ENCODE results near the gene RAB11FIP4. TPM values are rescaled to one million over a fixed set of nuclear protein-coding genes. Genes with fewer than 3 reads are reported as not detected.

RAB11FIP4 gene
- total RNA-seq, 1 experiment from 2014 or later: 15.1 TPM

DNA sequence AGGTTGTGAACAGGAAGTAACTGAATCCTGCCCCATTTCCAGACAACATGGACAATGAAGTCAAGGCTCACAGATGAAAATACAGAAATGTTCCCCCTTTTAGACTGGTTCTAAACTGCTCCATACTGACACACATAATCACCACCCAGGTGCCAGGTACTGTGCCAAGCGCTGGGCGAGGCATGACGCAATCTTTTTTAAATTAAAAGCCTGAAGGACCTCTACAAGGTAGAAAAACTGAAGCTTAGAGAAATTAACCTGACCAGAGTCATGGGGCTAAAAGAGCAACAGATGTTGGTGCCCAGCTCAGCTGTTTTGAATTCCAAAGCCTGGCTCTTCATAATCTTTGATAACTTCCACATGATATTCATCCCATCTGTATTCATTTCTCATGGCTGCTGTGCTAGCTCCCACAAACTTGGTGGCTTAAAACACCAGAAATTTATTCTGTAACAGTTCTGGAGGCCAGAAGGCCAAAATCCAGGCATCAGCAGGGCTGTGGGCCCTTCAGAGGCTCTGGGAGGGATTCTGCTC, 4.9 kb upstream of the RAB11FIP4 start:
- Histone ChIP-seq H3K9me2 (ENCODE audit: insufficient read depth) (no peaks in the 10 kb centered on the region), H3K27me3 (ENCODE audit: insufficient read depth, low read length) (no peaks in the 10 kb centered on the region), H3K27ac (ENCODE audit: low read depth, low read length) (no peak overlapping the region), H3K9me3 (ENCODE audit: control insufficient read depth in 1 of 2, insufficient read depth in 1 of 2, low read depth in 1 of 2, low read length in 2 of 2) (no peaks in the 10 kb centered on the region), H2AFZ (ENCODE audit: low read depth, low read length, poor library complexity, severe bottlenecking) (no peak overlapping the region), H3K4me1 (ENCODE audit: control insufficient read depth in 1 of 2, insufficient read depth in 2 of 2, low read length in 2 of 2) (no peaks in the 10 kb centered on the region), H3K4me2 (ENCODE audit: low read length) (no peak overlapping the region), H3K4me3 (replicated peaks in 1 of 2; ENCODE audit: low read depth in 1 of 2, low read length in 2 of 2) (no peak overlapping the region), H3K36me3 (ENCODE audit: control insufficient read depth in 1 of 2, insufficient read depth in 2 of 2, low read length in 2 of 2) (peaks cover 0 to 4% of the 10 kb centered on the region in 2 experiments; a peak in 1 of 4 replicates), H3K79me2 (ENCODE audit: insufficient read depth, low read length) (no peaks in the 10 kb centered on the region), H4K20me1 (ENCODE audit: insufficient read depth) (no peaks in the 10 kb centered on the region), H3K9ac (ENCODE audit: low read length) (no peak overlapping the region)
- DNase-seq (ENCODE audit: low read depth, low spot score): no peak
- TF ChIP-seq CBX3 (IDR thresholded peaks at IDR 0.05; ENCODE audit: low read depth): no peak
- intact Hi-C loops (cut with micrococcal nuclease): loop anchor here (5.0 kb wide), 1 partner anchor 456 kb away; no protein-coding TSS in a partner anchor
- RAD21 ChIA-PET (ENCODE audit: low non-redundant PET in 1 of 2, low total read pairs in 2 of 2, uncharacterized antibody in 2 of 2, unreplicated experiment in 2 of 2): no interaction called here
- POLR2A ChIA-PET: no interaction called here
- CTCF ChIA-PET: interaction anchor here (1.4 kb wide), 1 partner anchor 130 kb away, joined by 3 read pairs; no protein-coding TSS in a partner anchor
- no peak for ATAC-seq
- BruUV-seq (replicated peaks): no TSS peak

DNA sequence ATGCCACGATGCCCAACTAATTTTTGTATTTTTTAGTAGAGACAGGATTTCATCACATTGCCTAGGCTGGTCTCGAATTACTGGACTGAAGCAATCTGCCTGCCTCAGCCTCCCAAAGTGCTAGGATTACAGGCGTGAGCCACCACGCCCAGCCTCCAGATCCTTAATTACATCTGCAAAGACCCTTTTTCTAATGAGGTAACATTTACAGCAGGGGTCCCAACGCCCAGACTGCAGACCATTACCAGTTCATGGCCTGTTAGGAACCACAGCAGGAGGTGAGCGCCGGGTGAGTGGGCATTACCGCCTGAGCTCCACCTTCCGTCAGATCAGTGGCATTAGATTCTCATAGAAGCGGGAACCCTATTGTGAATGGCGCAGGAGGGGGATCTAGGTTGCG, 4.0 kb upstream of the RAB11FIP4 start:
- ChIA-PET CTCF (interaction anchor here (1.4 to 2.4 kb wide), 2 partner anchors 130 to 136 kb away, joined by 3 to 12 read pairs; no protein-coding TSS in a partner anchor), RAD21 (ENCODE audit: low non-redundant PET in 1 of 2, low total read pairs in 2 of 2, uncharacterized antibody in 2 of 2, unreplicated experiment in 2 of 2) (no interaction called here), POLR2A (no interaction called here)
- intact Hi-C loops (cut with micrococcal nuclease): loop anchor here (5.0 kb wide), 1 partner anchor 455 kb away; no protein-coding TSS in a partner anchor
- H3K4me2 ChIP-seq (ENCODE audit: low read length): no peak overlapping the region
- H3K27ac ChIP-seq (ENCODE audit: low read depth, low read length): no peak overlapping the region
- TF ChIP-seq, protein P1, sequence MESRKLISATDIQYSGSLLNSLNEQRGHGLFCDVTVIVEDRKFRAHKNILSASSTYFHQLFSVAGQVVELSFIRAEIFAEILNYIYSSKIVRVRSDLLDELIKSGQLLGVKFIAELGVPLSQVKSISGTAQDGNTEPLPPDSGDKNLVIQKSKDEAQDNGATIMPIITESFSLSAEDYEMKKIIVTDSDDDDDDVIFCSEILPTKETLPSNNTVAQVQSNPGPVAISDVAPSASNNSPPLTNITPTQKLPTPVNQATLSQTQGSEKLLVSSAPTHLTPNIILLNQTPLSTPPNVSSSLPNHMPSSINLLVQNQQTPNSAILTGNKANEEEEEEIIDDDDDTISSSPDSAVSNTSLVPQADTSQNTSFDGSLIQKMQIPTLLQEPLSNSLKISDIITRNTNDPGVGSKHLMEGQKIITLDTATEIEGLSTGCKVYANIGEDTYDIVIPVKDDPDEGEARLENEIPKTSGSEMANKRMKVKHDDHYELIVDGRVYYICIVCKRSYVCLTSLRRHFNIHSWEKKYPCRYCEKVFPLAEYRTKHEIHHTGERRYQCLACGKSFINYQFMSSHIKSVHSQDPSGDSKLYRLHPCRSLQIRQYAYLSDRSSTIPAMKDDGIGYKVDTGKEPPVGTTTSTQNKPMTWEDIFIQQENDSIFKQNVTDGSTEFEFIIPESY (IDR thresholded peaks at IDR 0.05; ENCODE audit: extremely low read depth, insufficient replicate concordance, low read length): no peak
- TF ChIP-seq CEBPB (IDR thresholded peaks at IDR 0.05; ENCODE audit: low read depth): no peak
- TF ChIP-seq, protein P2, sequence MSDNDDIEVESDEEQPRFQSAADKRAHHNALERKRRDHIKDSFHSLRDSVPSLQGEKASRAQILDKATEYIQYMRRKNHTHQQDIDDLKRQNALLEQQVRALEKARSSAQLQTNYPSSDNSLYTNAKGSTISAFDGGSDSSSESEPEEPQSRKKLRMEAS (IDR thresholded peaks at IDR 0.05): no peak
- no peak for TF ChIP-seq CBX3 (IDR thresholded peaks at IDR 0.05; ENCODE audit: low read depth)
- no peak for TF ChIP-seq EGR1 (IDR thresholded peaks at IDR 0.05; ENCODE audit: low read depth)
- TF ChIP-seq TCF7L2 (IDR thresholded peaks at IDR 0.05; ENCODE audit: borderline replicate concordance, extremely low read depth, insufficient read depth, insufficient read length): no peak
- TF ChIP-seq SRF (IDR thresholded peaks at IDR 0.05; ENCODE audit: low read depth): no peak
- TF ChIP-seq, protein P3, sequence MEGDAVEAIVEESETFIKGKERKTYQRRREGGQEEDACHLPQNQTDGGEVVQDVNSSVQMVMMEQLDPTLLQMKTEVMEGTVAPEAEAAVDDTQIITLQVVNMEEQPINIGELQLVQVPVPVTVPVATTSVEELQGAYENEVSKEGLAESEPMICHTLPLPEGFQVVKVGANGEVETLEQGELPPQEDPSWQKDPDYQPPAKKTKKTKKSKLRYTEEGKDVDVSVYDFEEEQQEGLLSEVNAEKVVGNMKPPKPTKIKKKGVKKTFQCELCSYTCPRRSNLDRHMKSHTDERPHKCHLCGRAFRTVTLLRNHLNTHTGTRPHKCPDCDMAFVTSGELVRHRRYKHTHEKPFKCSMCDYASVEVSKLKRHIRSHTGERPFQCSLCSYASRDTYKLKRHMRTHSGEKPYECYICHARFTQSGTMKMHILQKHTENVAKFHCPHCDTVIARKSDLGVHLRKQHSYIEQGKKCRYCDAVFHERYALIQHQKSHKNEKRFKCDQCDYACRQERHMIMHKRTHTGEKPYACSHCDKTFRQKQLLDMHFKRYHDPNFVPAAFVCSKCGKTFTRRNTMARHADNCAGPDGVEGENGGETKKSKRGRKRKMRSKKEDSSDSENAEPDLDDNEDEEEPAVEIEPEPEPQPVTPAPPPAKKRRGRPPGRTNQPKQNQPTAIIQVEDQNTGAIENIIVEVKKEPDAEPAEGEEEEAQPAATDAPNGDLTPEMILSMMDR (IDR thresholded peaks at IDR 0.05 in 2 of 3, conservative IDR thresholded peaks at IDR 0.05 in 1 of 3; ENCODE audit: borderline replicate concordance in 1 of 3, insufficient read depth in 1 of 3, low read depth in 2 of 3, low read length in 2 of 3): no peak
- TF ChIP-seq, protein P4, sequence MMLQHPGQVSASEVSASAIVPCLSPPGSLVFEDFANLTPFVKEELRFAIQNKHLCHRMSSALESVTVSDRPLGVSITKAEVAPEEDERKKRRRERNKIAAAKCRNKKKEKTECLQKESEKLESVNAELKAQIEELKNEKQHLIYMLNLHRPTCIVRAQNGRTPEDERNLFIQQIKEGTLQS (IDR thresholded peaks at IDR 0.05): no peak
- no peak for TF ChIP-seq SP1 (IDR thresholded peaks at IDR 0.05; ENCODE audit: low read depth)
- no peak for TF ChIP-seq YY1 (IDR thresholded peaks at IDR 0.05; ENCODE audit: extremely low read depth, insufficient replicate concordance, low read depth, low read length)
- no peak for TF ChIP-seq ZFX (IDR thresholded peaks at IDR 0.05)
- no peak for TF ChIP-seq EZH2phosphoT487 (IDR thresholded peaks at IDR 0.05; ENCODE audit: borderline replicate concordance)
- no peak for TF ChIP-seq JUND (IDR thresholded peaks at IDR 0.05)
- no peak for TF ChIP-seq POLR2A (IDR thresholded peaks at IDR 0.05; ENCODE audit: borderline replicate concordance, extremely low read depth, insufficient read depth, insufficient read length)
- ATAC-seq: no peak
- BruUV-seq (replicated peaks): no TSS peak
- no peaks in the 10 kb centered on the region for H3K27me3 ChIP-seq (ENCODE audit: insufficient read depth, low read length)
- H3K4me1 ChIP-seq (ENCODE audit: control insufficient read depth in 1 of 2, insufficient read depth in 2 of 2, low read length in 2 of 2): no peaks in the 10 kb centered on the region
- H3K36me3 ChIP-seq (ENCODE audit: control insufficient read depth in 1 of 2, insufficient read depth in 2 of 2, low read length in 2 of 2): 0 out of 4 replicates have a peak, but pooled peaks cover 0 to under 1% of the 10 kb centered on the region in 2 experiments
- H3K79me2 ChIP-seq (ENCODE audit: insufficient read depth, low read length): no peaks in the 10 kb centered on the region
- H3K4me3 ChIP-seq (replicated peaks in 1 of 2; ENCODE audit: low read depth in 1 of 2, low read length in 2 of 2): no peak overlapping the region
- no peak overlapping the region for H3K9ac ChIP-seq (ENCODE audit: low read length)
- no peak overlapping the region for H2AFZ ChIP-seq (ENCODE audit: low read depth, low read length, poor library complexity, severe bottlenecking)
- H4K20me1 ChIP-seq (ENCODE audit: insufficient read depth): no peaks in the 10 kb centered on the region
- no peaks in the 10 kb centered on the region for H3K9me2 ChIP-seq (ENCODE audit: insufficient read depth)
- no peak for DNase-seq (ENCODE audit: low read depth, low spot score)
- H3K9me3 ChIP-seq (ENCODE audit: control insufficient read depth in 1 of 2, insufficient read depth in 1 of 2, low read depth in 1 of 2, low read length in 2 of 2): no peaks in the 10 kb centered on the region

Measured in HCT116 (cell line).